GM21381 (cell line): Measurements from ENCODE around the gene ALOX5AP.
A peak's percentile ranks its signal among the peaks of the same experiment; 100 is the strongest.
"Not testable (repeated sequence)": the region's sequence is repeated elsewhere in the genome, so short reads cannot be mapped to it uniquely, and the experiment has no call there.

ENCODE experiments used
- ATAC-seq: cut with Tn5 transposase; IDR thresholded peaks from one replicate; pipeline ENCODE4 v1.9.1; 2021; ENCODE audit warnings: mild to moderate bottlenecking, moderate library complexity; ENCODE audit not compliant: unreplicated experiment

The ALOX5AP gene

GRCh38 chr13:30737511-30738337, 2.4 kb downstream of the ALOX5AP start:
- no peak for ATAC-seq

DNA sequence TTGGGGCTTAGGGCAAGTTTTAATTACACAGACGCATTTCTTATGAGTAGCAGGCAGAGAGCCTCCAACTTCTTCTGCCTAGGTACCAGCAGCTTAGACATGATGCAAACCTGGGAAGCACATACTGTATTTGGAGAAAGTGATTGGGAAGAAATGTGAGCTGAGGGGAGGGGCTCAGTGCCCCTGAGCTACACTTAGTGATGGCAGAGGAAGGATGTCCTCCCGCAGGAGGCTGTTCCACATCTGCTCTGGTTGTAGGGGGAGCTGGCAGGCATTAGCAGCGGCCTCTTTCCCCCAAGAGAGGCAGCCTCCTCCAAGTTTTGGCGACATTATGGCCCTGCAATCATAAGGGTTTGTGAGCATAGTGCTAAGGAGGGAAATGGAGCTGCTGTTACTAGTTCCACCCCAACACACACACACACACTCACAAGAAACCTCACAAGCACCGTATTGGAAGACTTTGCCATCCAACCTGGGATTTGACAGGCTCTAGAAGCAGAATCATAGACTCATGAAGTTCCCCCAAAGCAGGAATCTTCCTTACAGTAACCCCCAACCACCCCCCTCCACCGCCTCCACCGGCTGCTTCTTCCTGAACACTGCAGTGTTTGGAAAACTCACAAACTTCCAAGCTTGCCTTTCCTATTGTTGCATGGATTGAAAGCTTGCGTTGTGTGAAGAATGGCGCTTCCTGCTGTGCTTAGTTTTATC, 3.3 kb downstream of the ALOX5AP start:
- ATAC-seq, result no peak

- no peak for ATAC-seq
Observed at GRCh38 chr13:30739237-30739528, 3.8 kb downstream of the ALOX5AP start.

DNA sequence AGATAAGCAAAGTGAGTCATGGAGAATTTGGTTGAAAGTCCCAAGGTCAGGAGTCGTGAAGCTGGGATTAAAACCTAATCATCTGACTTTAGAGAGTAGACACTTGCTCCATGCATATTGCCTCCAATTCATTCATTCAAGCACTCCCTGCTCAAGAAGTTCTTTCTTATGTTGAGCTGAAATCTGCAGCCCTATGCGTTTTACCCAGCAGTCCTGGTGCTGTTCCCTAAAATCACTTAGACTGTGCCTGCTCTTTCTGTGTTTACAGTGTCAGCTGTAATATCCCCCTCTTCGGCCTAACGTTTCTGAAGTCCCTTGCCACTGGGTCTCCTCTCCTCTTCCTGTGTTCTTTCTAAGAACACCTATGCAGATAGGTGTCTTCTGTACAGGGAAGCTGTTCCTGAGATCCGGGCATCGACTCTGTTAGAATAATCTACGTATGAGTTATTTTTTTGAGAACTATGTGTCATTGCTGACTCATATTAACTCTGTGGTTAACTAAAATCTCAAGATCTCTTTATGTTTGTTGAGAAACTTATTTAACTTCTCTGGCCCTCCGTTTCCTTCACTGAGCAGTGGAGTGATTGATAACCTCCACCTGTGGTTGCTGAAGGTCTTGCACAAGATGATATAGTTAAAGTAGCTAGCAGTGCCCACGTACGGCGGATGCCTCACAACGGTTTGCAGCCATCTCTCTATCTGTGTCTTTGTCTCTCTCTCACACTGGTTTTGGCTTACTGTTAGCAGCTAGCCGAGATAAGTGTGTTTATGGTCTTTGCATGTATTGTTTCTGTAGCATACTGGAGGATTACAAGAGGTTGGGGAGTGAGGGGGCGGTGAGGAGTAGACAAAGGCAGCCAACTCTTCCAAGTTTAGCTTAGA, 4.7 kb downstream of the ALOX5AP start:
- peak; percentile 32 for ATAC-seq

DNA sequence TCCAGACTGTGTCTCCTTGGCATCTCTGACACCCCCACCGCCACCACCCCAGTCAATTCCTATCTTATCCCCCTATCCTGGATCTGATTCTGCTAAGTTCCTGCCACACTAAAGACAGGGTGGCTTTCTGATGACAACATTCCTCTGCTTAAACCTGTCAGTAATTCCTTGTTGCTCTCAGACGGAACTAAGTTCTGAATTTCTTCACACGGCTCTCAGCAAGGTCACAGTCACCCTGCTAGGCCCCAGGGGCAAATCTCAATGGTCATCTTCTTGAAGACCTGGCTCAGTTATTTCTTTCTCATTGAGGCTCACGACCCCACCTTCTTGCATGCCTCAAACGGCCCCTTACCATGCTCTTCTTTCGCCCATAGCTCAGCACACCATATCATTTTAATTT, 7.6 kb downstream of the ALOX5AP start:
- no peak for ATAC-seq

DNA sequence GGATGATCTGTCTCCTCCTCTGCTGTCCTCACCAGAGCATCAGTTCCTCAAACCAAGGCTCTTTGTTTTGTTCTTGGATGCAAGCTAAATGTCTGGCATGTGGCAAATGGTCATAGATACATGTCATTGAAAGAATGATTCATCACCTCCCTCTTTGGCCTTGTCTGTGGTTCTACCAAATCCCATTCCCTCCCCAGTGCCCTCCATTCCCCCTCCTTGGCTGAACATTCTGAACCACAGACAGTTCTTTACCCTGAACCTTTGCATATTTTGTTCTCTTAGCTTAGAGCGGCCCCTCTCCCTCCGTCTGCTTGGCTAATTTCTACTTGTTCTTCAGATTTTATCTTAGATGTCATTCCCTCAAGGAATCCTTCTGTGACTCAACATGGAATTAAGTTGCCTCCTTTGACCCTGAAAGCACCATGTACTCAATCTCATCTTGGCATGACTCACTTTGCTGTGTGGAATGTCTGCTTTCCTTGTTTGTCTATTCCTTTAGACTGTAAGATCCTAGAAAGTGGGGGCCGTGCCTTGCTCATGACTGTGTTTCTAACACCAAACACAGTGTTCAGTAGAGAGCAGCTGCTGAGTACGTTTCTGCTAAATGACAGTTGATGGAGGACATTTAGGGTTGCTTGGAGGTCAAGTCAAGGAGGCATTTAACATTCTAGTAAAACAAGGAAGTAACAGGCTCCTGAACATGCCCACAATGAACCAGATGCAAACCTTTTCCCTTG, 8.1 kb downstream of the ALOX5AP start:
- ATAC-seq, result no peak

DNA sequence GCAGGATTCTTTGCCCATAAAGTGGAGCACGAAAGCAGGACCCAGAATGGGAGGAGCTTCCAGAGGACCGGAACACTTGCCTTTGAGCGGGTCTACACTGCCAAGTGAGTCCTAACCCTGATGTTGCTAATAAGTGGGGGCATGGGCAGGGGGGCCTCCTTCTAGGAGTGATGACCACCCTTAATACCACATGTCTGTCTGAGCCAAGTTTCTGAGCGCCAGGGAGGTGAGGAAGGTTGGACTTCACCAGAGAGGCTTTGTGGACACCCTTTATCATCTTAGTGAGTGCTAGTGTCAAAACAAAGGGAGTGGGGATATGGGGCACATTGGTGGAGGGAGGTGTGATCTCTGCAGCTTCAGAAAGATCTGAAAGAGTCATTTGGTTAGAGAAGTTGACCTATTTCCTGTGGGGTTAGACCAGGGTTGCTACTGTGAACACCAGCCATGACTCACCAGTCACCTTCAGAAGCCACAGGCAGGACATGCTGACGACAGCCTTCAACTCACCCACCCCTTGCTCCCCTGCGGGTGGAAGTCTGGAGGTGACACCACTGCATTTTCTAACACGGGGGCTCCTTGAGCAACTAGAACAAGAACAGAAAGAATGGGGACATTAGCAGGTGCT, 8.8 kb downstream of the ALOX5AP start:
- ATAC-seq, result peak; percentile 97

- no peak for ATAC-seq
Observed at GRCh38 chr13:30744681-30745077, 9.3 kb downstream of the ALOX5AP start.

- no peak for ATAC-seq
Observed at GRCh38 chr13:30745906-30746686, 10.8 kb downstream of the ALOX5AP start.

GRCh38 chr13:30746791-30747190, 11.4 kb downstream of the ALOX5AP start:
- no peak for ATAC-seq

- ATAC-seq, result not testable (repeated sequence)
Observed at GRCh38 chr13:30747845-30748244, 12.5 kb downstream of the ALOX5AP start.

DNA sequence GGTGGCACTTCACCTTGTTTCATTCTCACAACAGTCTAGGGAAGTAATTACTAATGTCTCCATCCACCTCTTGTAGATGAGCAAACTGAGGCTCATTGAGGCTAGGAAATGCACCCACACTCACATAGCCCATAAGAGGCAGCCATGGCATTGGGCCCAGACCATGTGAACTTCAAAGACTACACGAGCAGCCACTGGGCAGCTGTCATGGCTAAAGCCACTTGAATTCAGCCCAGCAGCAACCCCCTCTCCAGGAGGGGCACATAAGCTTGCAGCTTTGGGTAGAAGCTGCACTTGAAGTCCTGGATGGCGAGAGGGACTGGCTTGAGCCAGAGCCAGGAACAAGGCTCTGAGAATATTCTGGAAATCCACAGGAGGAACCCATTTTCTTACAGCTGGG, 13.4 kb downstream of the ALOX5AP start:
- ATAC-seq, result no peak

DNA sequence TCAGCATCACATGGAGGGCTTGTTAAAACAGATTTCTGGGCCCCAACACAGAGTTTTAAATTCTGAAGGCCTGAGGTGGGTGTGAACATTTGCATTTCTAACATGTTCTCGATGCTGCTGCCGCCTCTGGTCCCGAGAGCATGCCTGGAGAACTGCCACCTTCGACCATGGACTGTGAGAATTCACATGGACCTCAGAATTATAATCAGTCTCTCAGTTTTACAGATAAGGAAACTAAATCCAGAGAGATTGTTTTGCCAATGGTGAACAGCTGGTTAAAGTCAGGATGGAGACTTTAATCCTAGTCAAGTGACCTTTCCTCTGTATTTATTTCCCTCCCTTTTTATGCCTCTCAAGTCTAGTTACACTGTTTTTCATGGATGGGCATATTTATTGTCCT, 14.7 kb downstream of the ALOX5AP start:
- ATAC-seq, result no peak

DNA sequence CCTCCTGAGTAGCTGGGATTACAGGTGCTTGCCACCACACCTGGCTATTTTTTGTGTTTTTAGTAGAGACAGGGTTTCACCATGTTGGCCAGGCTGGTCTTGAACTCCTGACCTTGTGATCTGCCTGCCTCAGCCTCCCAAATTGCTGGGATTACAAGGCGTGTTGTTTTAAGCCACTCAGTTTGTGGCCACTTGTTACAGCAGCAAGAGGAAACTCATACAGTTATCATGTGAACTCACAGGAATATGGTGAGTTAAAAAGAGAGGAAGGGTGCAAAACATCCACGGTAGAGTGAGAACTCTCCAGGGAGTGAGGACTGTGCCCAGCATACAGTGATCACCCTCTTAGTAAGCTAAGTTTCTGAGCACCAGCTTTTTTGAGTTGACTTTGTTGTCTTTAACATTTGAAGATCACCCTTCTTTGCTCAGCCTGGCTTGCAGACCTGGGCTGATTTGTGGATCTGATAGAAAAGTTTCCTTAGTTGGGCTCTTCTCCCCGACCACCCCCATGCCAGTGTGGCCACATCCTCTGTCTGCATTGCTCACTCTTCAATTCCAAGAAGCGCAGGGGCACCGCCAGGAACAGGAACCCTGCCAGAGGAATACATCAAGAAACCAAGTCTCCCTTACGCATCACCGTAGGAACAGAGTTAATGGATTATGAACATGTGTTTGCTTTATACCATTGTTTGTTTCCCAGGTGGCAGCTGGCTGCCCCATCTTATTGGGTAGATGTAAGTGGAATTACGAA, 16.0 kb downstream of the ALOX5AP start:
- no peak for ATAC-seq

- no peak for ATAC-seq
Observed at GRCh38 chr13:30752201-30752797, 17.0 kb downstream of the ALOX5AP start.

- ATAC-seq, result no peak
Observed at GRCh38 chr13:30753030-30753616, 17.8 kb downstream of the ALOX5AP start.

- no peak for ATAC-seq
Observed at GRCh38 chr13:30755678-30756077, 20.3 kb downstream of the ALOX5AP start.
